OCI-LY3 (cell line): ENCODE measurements around the gene PRDM16.

Experiments
- CTCF ChIP-seq: fragments of 200-600, 300-600 bp; sonication (generic); IDR thresholded peaks from 2 replicates; pipeline ENCODE4 v1.5.1; 2014; ENCODE audit warnings: antibody characterized with exemption, low read length, low read depth
- EZH2phosphoT487 ChIP-seq: fragments of 200-600 bp; shearing (Covaris generic); IDR thresholded peaks from 2 replicates; pipeline ENCODE4 v1.6.1; 2018; ENCODE audit warnings: antibody characterized with exemption, mixed run types, low read depth

GRCh38 chr1:3440300-3440681 lies 371.3 kb downstream of the PRDM16 start:
- TF ChIP-seq CTCF = no peak
- no peak for TF ChIP-seq EZH2phosphoT487
